Common myeloid progenitor, CD34-positive (primary cell): ENCODE data around the gene YAP1.

Experiments
- CTCF ChIA-PET: fragments of 350-600 bp; sonication (Branson Sonifier 250); formaldehyde crosslinking; loops from one replicate; lab custom pipeline; 2021; ENCODE audit warnings: antibody characterized with exemption; lab: Charles Lee
- POLR2A ChIA-PET: fragments of 350-600 bp; sonication (Branson Sonifier 250); formaldehyde crosslinking; loops from one replicate; lab custom pipeline; 2021; ENCODE audit warnings: antibody characterized with exemption; lab: Charles Lee
- DNase-seq, 3 donors: peaks; one replicate each; pipeline versions ENCODE4 v3.0.0 to v3.0.0-alpha.2; 2013
- H3K27ac ChIP-seq, 2 experiments: 1 replicate in 1 of 2; 2 replicates in 1 of 2; pipeline ENCODE4 v1.7.0; 2013; ENCODE audit warnings: inconsistent platforms in 2 of 2, low read length in 2 of 2, mild to moderate bottlenecking in 2 of 2, low read depth in 1 of 2, moderate library complexity in 1 of 2; ENCODE audit not compliant: severe bottlenecking in 2 of 2, insufficient read depth in 1 of 2, poor library complexity in 1 of 2
- H3K27me3 ChIP-seq, 5 experiments: replicated peaks in 2 of 5; 1 replicate in 3 of 5; 2 replicates in 2 of 5; pipeline versions ENCODE4 v1.6.1 to v1.7.0; 2013; ENCODE audit warnings: low read length in 4 of 5, mild to moderate bottlenecking in 2 of 5, moderate library complexity in 2 of 5, inconsistent platforms in 1 of 5; ENCODE audit not compliant: insufficient read depth in 5 of 5, control insufficient read depth in 4 of 5
- H3K36me3 ChIP-seq, 4 experiments: 1 replicate in 2 of 4; 2 replicates in 2 of 4; pipeline versions ENCODE4 v1.6.1 to v1.7.0; 2013; ENCODE audit warnings: low read length in 3 of 4, control low read depth in 1 of 4, mild to moderate bottlenecking in 1 of 4; ENCODE audit not compliant: control insufficient read depth in 4 of 4, insufficient read depth in 4 of 4
- H3K4me1 ChIP-seq, 4 experiments: 1 replicate in 3 of 4; 2 replicates in 1 of 4; pipeline versions ENCODE4 v1.6.1 to v1.7.1; 2013; ENCODE audit warnings: low read length in 3 of 4, mild to moderate bottlenecking in 3 of 4, control low read depth in 1 of 4, inconsistent platforms in 1 of 4, moderate library complexity in 1 of 4; ENCODE audit not compliant: control insufficient read depth in 4 of 4, insufficient read depth in 4 of 4; ENCODE audit errors: control extremely low read depth in 1 of 4
- H3K4me3 ChIP-seq, 7 experiments: 1 replicate in 4 of 7; 2 replicates in 3 of 7; pipeline versions ENCODE4 v1.5.1 to v1.7.0; 2013; ENCODE audit warnings: mild to moderate bottlenecking in 7 of 7, low read length in 6 of 7, moderate library complexity in 6 of 7, inconsistent platforms in 2 of 7, low read depth in 2 of 7, control low read depth in 1 of 7; ENCODE audit not compliant: insufficient read depth in 4 of 7, control insufficient read depth in 1 of 7; ENCODE audit errors: extremely low read depth in 1 of 7
- H3K9me3 ChIP-seq, 5 experiments: 1 replicate in 4 of 5; 2 replicates in 1 of 5; pipeline versions ENCODE4 v1.6.1 to v1.7.1; 2013; ENCODE audit warnings: low read length in 4 of 5, mild to moderate bottlenecking in 2 of 5, inconsistent platforms in 1 of 5, low read depth in 1 of 5, moderate library complexity in 1 of 5; ENCODE audit not compliant: control insufficient read depth in 4 of 5, insufficient read depth in 2 of 5; ENCODE audit errors: control extremely low read depth in 1 of 5
- WGBS: methylation state at CpG from one replicate; pipeline ENCODE4 v1.1.5; 2013; ENCODE audit not compliant: insufficient coverage; 5-methylcytosine and 5-hydroxymethylcytosine counted together

YAP1 gene

DNA sequence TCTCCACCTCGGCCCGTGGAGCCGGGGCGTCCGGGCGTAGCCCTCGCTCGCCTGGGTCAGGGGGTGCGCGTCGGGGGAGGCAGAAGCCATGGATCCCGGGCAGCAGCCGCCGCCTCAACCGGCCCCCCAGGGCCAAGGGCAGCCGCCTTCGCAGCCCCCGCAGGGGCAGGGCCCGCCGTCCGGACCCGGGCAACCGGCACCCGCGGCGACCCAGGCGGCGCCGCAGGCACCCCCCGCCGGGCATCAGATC lies 439 bp downstream of the YAP1 start:
- POLR2A ChIA-PET = no interaction called here
- Histone ChIP-seq H3K27ac (no peak overlapping the region), H3K4me3 (peak overlapping the region in 5 of 7 experiments; percentile 7 to 76 (median 69)), H3K36me3 (no peaks in the 10 kb centered on the region), H3K27me3 (peaks cover 24 to 94% (median 45%) of the 10 kb centered on the region in 5 experiments), H3K4me1 (peaks cover 0 to 22% (median 15%) of the 10 kb centered on the region in 4 experiments), H3K9me3 (no peaks in the 10 kb centered on the region)
- CTCF ChIA-PET = no interaction called here
- WGBS = 1% methylated on average over 21 of the region's 31 CpGs
- no peak for DNase-seq

DNA sequence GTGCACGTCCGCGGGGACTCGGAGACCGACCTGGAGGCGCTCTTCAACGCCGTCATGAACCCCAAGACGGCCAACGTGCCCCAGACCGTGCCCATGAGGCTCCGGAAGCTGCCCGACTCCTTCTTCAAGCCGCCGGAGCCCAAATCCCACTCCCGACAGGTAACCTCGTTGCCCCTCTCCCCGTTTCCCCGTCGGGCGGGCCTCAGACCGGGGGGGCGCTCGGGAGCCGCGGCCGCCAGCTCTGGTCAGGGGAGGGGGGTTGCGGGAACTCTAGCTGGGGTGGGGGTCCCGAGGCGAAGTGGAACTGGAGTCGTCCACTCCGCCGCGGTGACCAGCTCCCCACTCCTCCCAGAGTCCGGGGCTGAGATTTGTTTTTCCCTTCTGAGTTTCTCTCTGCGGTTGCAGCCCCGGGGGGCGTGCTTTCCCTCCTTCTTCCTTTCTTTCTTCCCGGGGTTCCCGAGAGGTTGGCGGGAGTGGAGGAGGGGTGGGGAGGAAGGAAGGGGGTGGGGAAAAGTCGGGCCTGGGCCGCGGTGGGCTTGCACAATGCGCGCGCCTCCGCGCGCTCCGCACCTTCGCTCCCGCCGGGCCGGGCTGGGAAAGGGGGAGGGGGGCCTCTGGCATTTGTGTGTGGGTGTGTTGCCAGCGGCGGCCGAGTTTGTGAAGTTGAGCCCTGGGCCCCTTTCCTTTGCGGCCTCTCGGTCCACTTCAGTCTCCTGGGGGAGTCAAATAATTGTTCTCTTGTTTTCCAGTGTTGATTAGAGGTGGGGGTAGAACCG lies 952 bp downstream of the YAP1 start:
- Histone ChIP-seq H3K27me3 (peaks cover 27 to 94% (median 49%) of the 10 kb centered on the region in 5 experiments), H3K4me1 (peaks cover 0 to 22% (median 15%) of the 10 kb centered on the region in 4 experiments), H3K9me3 (no peaks in the 10 kb centered on the region), H3K27ac (no peak overlapping the region), H3K36me3 (no peaks in the 10 kb centered on the region), H3K4me3 (peak overlapping the region in 5 of 7 experiments; percentile 7 to 76 (median 69))
- ChIA-PET CTCF (no interaction called here), POLR2A (no interaction called here)
- peak in 1 of 3 donors; percentile 35 for DNase-seq
- WGBS = 7% methylated on average over 15 of the region's 61 CpGs

DNA sequence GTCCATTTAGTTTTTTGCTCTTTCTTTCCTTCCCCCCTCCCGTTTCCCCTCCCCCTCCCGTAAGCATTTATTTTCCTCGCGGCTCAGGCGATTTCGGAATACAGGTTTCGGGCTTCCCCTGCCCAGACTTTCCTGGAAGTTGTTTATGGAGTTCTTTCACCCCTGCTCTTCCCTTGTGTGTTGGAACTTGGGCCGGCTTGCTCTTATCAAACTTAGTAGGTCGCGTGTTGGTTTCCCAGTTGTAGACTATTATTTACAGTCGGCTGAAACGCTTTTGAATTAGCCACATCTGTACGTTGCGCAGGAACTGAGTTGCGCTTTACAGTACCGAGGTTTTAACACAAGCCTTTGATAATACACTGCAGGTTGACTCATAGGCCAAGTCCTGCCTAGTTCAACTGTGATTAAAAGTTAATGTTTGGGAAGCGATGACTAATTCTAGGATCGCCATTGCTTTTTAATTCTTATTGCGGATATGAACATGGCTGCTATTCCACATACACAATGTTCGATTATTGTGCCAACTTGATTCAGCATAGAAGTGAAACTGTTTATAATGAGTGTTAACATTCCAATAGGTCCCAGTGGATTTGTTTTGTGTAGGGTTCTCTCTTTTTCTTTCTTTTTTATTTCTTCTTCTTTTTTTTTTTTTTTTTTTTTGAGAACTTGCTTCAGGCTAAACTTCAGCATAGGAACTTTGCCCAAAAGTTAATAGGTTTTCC lies 1.7 kb downstream of the YAP1 start:
- Histone ChIP-seq H3K4me3 (peak overlapping the region in 1 of 7 experiments; percentile 3), H3K4me1 (peaks cover 0 to 22% (median 15%) of the 10 kb centered on the region in 4 experiments), H3K9me3 (no peaks in the 10 kb centered on the region), H3K36me3 (no peaks in the 10 kb centered on the region), H3K27ac (no peak overlapping the region), H3K27me3 (peaks cover 27 to 95% (median 51%) of the 10 kb centered on the region in 5 experiments)
- POLR2A ChIA-PET = no interaction called here
- WGBS = 4% methylated on average over 16 of the region's 20 CpGs
- CTCF ChIA-PET = no interaction called here
- peak; percentile 41 to 74 (median 67) for DNase-seq

DNA sequence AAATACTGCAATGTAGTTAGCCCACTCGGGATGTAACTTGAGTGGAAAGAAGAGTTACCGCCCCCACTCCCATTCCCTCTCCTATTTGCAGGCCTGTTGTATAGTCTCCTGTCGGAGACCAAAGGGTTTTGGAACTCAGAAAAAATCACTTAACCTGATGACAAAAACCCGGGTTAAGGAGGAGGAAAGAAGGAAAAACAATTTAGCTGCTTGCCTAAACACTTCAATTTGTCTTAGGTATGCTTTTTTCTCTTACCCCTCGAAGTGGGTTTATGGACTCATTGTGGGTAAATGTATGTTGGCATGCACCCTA lies 2.2 kb downstream of the YAP1 start:
- CTCF ChIA-PET = no interaction called here
- Histone ChIP-seq H3K27me3 (peaks cover 24 to 95% (median 49%) of the 10 kb centered on the region in 5 experiments), H3K27ac (no peak overlapping the region), H3K9me3 (no peaks in the 10 kb centered on the region), H3K4me1 (peaks cover 0 to 22% (median 15%) of the 10 kb centered on the region in 4 experiments), H3K36me3 (no peaks in the 10 kb centered on the region), H3K4me3 (no peak overlapping the region)
- DNase-seq = peak in 1 of 3 donors; percentile 16
- POLR2A ChIA-PET = no interaction called here
- WGBS = 0% methylated on average over 1 of the region's 5 CpGs

DNA sequence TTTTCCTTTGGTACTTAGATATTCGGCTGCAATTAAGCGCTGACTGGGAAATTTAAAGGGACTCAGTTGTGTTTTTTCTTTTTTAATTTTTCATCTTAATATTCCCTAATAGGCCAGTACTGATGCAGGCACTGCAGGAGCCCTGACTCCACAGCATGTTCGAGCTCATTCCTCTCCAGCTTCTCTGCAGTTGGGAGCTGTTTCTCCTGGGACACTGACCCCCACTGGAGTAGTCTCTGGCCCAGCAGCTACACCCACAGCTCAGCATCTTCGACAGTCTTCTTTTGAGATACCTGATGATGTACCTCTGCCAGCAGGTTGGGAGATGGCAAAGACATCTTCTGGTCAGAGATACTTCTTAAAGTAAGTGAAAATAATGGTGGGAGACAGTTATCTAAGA lies 3.8 kb downstream of the YAP1 start:
- H3K4me1 ChIP-seq = peaks cover 0 to 22% (median 15%) of the 10 kb centered on the region in 4 experiments
- H3K36me3 ChIP-seq = no peaks in the 10 kb centered on the region
- ChIA-PET POLR2A (no interaction called here), CTCF (interaction anchor here (1.5 kb wide), 1 partner anchor 12 kb away, joined by 4 read pairs; no protein-coding TSS in a partner anchor)
- H3K27me3 ChIP-seq = peaks cover 17 to 89% (median 36%) of the 10 kb centered on the region in 5 experiments
- H3K9me3 ChIP-seq = no peaks in the 10 kb centered on the region
- H3K27ac ChIP-seq = no peak overlapping the region
- WGBS = 78% methylated on average over 2 of the region's 4 CpGs
- no peak overlapping the region for H3K4me3 ChIP-seq
- no peak for DNase-seq

DNA sequence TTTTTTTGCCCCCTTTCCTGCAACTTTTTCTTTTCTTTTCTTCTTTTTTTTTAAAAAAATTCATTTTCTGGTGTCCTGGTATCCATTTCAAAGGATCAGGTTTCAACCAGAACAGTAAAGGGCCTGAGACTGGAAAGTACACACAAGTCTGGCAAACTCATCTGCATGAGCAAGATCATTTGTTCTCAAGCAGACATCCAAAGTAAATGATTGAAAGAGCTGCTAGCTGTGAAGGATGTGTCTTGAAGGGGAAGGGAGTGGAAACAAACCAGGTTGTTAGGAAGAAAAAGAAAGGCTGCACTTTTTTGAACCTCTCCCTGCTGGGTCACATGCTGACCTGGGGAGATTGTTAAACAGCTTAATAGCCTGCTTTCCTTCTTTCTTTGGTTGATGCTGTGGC lies 5.3 kb downstream of the YAP1 start:
- Histone ChIP-seq H3K4me1 (peaks cover 0 to 14% (median 6%) of the 10 kb centered on the region in 4 experiments), H3K36me3 (no peaks in the 10 kb centered on the region), H3K4me3 (no peak overlapping the region), H3K9me3 (no peaks in the 10 kb centered on the region), H3K27ac (no peak overlapping the region), H3K27me3 (peaks cover 15 to 91% (median 35%) of the 10 kb centered on the region in 5 experiments)
- no peak for DNase-seq
- ChIA-PET CTCF (interaction anchor here (1.5 kb wide), 1 partner anchor 10 kb away, joined by 4 read pairs; no protein-coding TSS in a partner anchor), POLR2A (no interaction called here)
